ENCODE measurements around the gene TMEM44.

Gene TMEM44

DNA sequence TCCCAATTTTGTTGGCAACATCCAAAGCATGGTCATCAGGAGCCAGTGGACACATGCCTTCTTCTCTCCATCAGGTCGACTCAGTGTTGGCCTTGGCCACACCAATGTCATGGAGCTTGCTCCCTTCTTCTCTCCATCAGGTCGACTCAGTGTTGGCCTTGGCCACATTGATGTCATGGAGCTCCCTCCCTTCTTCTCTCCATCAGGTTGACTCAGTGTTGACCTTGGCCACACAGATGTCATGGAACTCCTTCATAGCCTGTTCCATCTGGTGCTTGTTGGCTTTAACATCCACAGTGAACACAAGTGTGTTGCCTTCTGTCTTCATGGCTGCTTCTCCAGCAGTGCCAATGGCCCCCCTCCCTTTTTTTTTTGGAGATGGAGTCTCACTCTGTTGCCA, 70.2 kb downstream of the TMEM44 start:
- no peak overlapping the region for H2AFZ ChIP-seq (ENCODE audit: low read depth)
- no peak overlapping the region for H3K4me3 ChIP-seq (IDR thresholded peaks at IDR 0.05; ENCODE audit: insufficient read depth, low read depth, low read length)
- H3K36me3 ChIP-seq (ENCODE audit: insufficient read depth), result no peaks in the 10 kb centered on the region
- no peaks in the 10 kb centered on the region for H3K4me1 ChIP-seq (ENCODE audit: low read depth, poor library complexity, severe bottlenecking)
- TF ChIP-seq, protein P1, sequence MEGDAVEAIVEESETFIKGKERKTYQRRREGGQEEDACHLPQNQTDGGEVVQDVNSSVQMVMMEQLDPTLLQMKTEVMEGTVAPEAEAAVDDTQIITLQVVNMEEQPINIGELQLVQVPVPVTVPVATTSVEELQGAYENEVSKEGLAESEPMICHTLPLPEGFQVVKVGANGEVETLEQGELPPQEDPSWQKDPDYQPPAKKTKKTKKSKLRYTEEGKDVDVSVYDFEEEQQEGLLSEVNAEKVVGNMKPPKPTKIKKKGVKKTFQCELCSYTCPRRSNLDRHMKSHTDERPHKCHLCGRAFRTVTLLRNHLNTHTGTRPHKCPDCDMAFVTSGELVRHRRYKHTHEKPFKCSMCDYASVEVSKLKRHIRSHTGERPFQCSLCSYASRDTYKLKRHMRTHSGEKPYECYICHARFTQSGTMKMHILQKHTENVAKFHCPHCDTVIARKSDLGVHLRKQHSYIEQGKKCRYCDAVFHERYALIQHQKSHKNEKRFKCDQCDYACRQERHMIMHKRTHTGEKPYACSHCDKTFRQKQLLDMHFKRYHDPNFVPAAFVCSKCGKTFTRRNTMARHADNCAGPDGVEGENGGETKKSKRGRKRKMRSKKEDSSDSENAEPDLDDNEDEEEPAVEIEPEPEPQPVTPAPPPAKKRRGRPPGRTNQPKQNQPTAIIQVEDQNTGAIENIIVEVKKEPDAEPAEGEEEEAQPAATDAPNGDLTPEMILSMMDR (conservative IDR thresholded peaks at IDR 0.05; ENCODE audit: low read depth, low read length), result no peak
- H4K20me1 ChIP-seq (ENCODE audit: insufficient read depth), result no peaks in the 10 kb centered on the region
- no peak overlapping the region for H3K27ac ChIP-seq
- no peak overlapping the region for H3K9ac ChIP-seq
- no peaks in the 10 kb centered on the region for H3K27me3 ChIP-seq (ENCODE audit: insufficient read depth, low read depth)
- H3K4me2 ChIP-seq, result no peak overlapping the region
- no peaks in the 10 kb centered on the region for H3K79me2 ChIP-seq (ENCODE audit: insufficient read depth, low read depth)

GRCh38 chr3:194561306-194561974, 71.8 kb downstream of the TMEM44 start:
- Histone ChIP-seq H3K27ac (no peak overlapping the region), H3K27me3 (ENCODE audit: insufficient read depth, low read depth) (no peaks in the 10 kb centered on the region), H3K4me1 (ENCODE audit: low read depth, poor library complexity, severe bottlenecking) (peaks cover 6% of the 10 kb centered on the region), H3K4me3 (IDR thresholded peaks at IDR 0.05; ENCODE audit: insufficient read depth, low read depth, low read length) (no peak overlapping the region), H3K36me3 (ENCODE audit: insufficient read depth) (no peaks in the 10 kb centered on the region), H2AFZ (ENCODE audit: low read depth) (no peak overlapping the region), H3K79me2 (ENCODE audit: insufficient read depth, low read depth) (no peaks in the 10 kb centered on the region), H3K9ac (no peak overlapping the region), H3K4me2 (no peak overlapping the region), H4K20me1 (ENCODE audit: insufficient read depth) (no peaks in the 10 kb centered on the region)
- TF ChIP-seq, protein P1 (conservative IDR thresholded peaks at IDR 0.05; ENCODE audit: low read depth, low read length), result no peak

GRCh38 chr3:194560047-194560446, 73.2 kb downstream of the TMEM44 start:
- no peaks in the 10 kb centered on the region for H3K36me3 ChIP-seq (ENCODE audit: insufficient read depth)
- H3K4me1 ChIP-seq (ENCODE audit: low read depth, poor library complexity, severe bottlenecking), result peaks cover 12% of the 10 kb centered on the region
- no peaks in the 10 kb centered on the region for H3K79me2 ChIP-seq (ENCODE audit: insufficient read depth, low read depth)
- TF ChIP-seq, protein P1 (conservative IDR thresholded peaks at IDR 0.05; ENCODE audit: low read depth, low read length), result no peak
- no peaks in the 10 kb centered on the region for H4K20me1 ChIP-seq (ENCODE audit: insufficient read depth)
- H3K27me3 ChIP-seq (ENCODE audit: insufficient read depth, low read depth), result no peaks in the 10 kb centered on the region
- no peak overlapping the region for H3K4me3 ChIP-seq (IDR thresholded peaks at IDR 0.05; ENCODE audit: insufficient read depth, low read depth, low read length)
- H3K27ac ChIP-seq, result no peak overlapping the region
- no peak overlapping the region for H3K4me2 ChIP-seq
- no peak overlapping the region for H3K9ac ChIP-seq
- no peak overlapping the region for H2AFZ ChIP-seq (ENCODE audit: low read depth)

- H3K4me1 ChIP-seq (ENCODE audit: low read depth, poor library complexity, severe bottlenecking), result peaks cover 12% of the 10 kb centered on the region
- H2AFZ ChIP-seq (ENCODE audit: low read depth), result no peak overlapping the region
- no peak overlapping the region for H3K9ac ChIP-seq
- TF ChIP-seq, protein P1 (conservative IDR thresholded peaks at IDR 0.05; ENCODE audit: low read depth, low read length), result no peak
- no peak overlapping the region for H3K4me3 ChIP-seq (IDR thresholded peaks at IDR 0.05; ENCODE audit: insufficient read depth, low read depth, low read length)
- H3K36me3 ChIP-seq (ENCODE audit: insufficient read depth), result no peaks in the 10 kb centered on the region
- no peak overlapping the region for H3K4me2 ChIP-seq
- H4K20me1 ChIP-seq (ENCODE audit: insufficient read depth), result no peaks in the 10 kb centered on the region
- H3K27ac ChIP-seq, result no peak overlapping the region
- H3K27me3 ChIP-seq (ENCODE audit: insufficient read depth, low read depth), result no peaks in the 10 kb centered on the region
- H3K79me2 ChIP-seq (ENCODE audit: insufficient read depth, low read depth), result no peaks in the 10 kb centered on the region
Observed at GRCh38 chr3:194559530-194559929, 73.7 kb downstream of the TMEM44 start.

Measured in KMS-11 (cell line).